HUES6 (cell line): Measurements from ENCODE around the gene SELENOP.

Experiments
- H3K27ac ChIP-seq: 2 replicates; pipeline ENCODE4 v1.7.0; 2013; ENCODE audit warnings: low read depth, mild to moderate bottlenecking, low read length, inconsistent platforms
- H3K27me3 ChIP-seq: 2 replicates; pipeline ENCODE4 v1.6.1; 2013; ENCODE audit warnings: low read length; ENCODE audit not compliant: control insufficient read depth, insufficient read depth
- H3K36me3 ChIP-seq: 2 replicates; pipeline ENCODE4 v1.6.1; 2013; ENCODE audit warnings: low read length; ENCODE audit not compliant: control insufficient read depth, insufficient read depth
- H3K4me1 ChIP-seq: 2 replicates; pipeline ENCODE4 v1.6.1; 2013; ENCODE audit warnings: low read length; ENCODE audit not compliant: control insufficient read depth, insufficient read depth
- H3K4me3 ChIP-seq: 2 replicates; pipeline ENCODE4 v1.5.1; 2013; ENCODE audit warnings: low read depth, low read length
- H3K9ac ChIP-seq: one replicate; pipeline ENCODE4 v1.6.1; 2013; ENCODE audit warnings: mild to moderate bottlenecking, low read length
- H3K9me3 ChIP-seq: 2 replicates; pipeline ENCODE4 v1.6.1; 2013; ENCODE audit warnings: low read depth, low read length; ENCODE audit not compliant: control insufficient read depth, insufficient read depth

The SELENOP gene

DNA sequence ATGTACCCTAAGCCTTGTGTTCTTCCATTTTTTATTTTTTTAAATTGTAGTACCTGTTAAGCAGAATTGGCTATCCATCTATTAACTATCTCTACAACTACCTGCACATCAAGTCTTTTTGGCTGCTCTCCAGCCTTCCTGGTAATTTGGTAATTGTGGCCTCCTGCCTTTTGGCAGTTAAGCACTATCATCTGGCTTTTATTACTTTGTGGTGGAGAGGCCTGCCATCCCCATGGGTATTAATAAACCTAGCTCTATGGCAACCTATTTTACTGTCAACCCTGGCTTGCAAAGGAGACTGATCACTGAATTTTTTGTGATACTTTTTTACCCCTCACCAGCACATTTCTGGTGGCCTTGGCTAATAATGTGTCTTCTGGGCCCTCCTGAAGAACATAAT lies 20.5 kb downstream of the SELENOP start:
- no peak overlapping the region for H3K9ac ChIP-seq
- H3K27me3 ChIP-seq = no peaks in the 10 kb centered on the region

DNA sequence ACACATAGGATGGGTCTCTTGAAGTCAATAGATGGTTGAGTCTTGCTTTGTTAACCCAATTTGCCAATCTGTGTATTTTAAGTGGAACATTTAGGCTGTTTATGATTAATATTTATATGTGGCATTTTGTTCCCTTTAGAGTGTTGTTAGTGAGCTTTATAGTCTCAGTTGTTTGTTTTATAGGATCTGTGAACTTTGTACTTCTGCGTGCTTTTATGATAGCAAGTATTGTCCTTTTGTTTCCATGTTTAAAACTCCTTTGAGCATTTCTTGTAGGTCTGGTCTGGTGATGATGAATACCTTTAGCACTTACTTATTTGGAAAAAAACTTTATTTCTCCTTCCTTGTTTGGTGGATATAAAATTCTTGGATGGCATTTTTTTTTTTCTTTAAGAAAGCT lies 23.8 kb downstream of the SELENOP start:
- H3K4me3 ChIP-seq = no peak overlapping the region
- H3K27ac ChIP-seq = no peak overlapping the region
- peaks cover 8% of the 10 kb centered on the region; the same call in 1 of the 2 replicates for H3K9me3 ChIP-seq
- H3K27me3 ChIP-seq = no peaks in the 10 kb centered on the region
- no peaks in the 10 kb centered on the region for H3K4me1 ChIP-seq
- H3K9ac ChIP-seq = no peak overlapping the region
- H3K36me3 ChIP-seq = no peaks in the 10 kb centered on the region

More for the DNA sequence above, 20.5 kb downstream of the SELENOP start:
- Histone ChIP-seq H3K9me3 (0 out of 2 replicates have a peak, but pooled peaks cover 2% of the 10 kb centered on the region), H3K4me3 (no peak overlapping the region), H3K36me3 (no peaks in the 10 kb centered on the region), H3K4me1 (no peaks in the 10 kb centered on the region), H3K27ac (no peak overlapping the region)

DNA sequence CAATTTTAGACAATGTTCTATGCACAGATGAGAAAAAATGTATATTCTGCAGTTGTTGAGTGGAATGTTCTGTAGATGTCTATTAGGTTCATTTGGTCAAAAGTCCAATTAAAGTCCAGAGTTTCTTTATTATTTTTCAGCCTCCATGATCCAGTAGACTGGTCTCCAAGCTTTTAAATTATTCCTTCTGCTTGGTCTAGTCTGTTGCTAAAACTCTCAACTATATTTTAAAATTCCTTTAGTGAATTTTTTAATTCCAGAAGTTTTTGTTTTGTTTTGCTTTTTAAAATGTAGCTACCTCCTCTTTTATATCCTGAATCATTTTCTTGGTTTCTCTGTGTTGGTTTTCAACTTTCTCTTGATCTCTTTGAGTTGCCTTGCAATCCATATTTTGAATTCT lies 24.6 kb downstream of the SELENOP start:
- Histone ChIP-seq H3K4me3 (no peak overlapping the region), H3K36me3 (no peaks in the 10 kb centered on the region), H3K9me3 (peaks cover 8% of the 10 kb centered on the region; the same call in 1 of the 2 replicates), H3K4me1 (no peaks in the 10 kb centered on the region), H3K27ac (no peak overlapping the region), H3K27me3 (no peaks in the 10 kb centered on the region), H3K9ac (no peak overlapping the region)

DNA sequence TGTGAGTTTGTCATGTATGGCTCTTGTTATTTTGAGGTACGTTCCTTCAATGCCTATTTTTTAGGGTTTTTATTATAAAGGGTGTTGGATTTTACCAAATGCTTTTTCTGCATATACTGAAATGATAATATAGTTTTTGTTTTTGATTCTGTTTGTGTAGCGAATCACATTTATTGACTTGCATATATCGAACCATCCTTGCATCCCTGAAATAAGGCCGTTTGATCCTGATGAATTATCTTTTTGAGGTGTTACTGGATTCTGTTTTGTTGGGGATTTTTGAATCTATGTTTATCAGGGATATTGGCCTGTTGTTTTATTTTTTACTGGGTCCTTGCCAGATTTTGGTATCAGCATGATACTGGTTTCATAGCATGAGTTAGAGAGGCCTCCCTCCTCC lies 25.9 kb downstream of the SELENOP start:
- H3K9me3 ChIP-seq = peaks cover 8% of the 10 kb centered on the region; the same call in 1 of the 2 replicates
- no peaks in the 10 kb centered on the region for H3K4me1 ChIP-seq
- H3K27ac ChIP-seq = no peak overlapping the region
- H3K27me3 ChIP-seq = no peaks in the 10 kb centered on the region
- no peak overlapping the region for H3K9ac ChIP-seq
- H3K36me3 ChIP-seq = no peaks in the 10 kb centered on the region
- no peak overlapping the region for H3K4me3 ChIP-seq

DNA sequence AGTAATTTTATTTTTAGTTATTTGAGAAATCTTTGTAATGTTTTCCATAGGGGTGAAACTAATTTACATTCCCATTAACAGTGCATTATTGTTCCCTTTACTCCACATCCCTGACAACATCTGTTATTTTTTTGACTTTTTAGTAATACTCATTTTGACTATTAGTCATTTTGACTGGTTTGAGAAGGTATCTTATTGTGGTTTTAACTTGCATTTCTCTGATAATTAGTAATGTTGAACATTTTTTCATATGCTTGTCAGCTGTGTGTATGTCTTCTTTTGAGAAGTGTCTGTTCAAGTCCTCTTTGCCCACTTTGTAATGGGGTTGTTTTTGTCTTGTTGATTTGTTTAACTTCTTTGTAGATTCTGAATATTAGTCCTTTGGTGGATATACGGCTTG lies 27.6 kb downstream of the SELENOP start:
- H3K9ac ChIP-seq = no peak overlapping the region
- no peak overlapping the region for H3K4me3 ChIP-seq
- no peaks in the 10 kb centered on the region for H3K4me1 ChIP-seq
- H3K36me3 ChIP-seq = no peaks in the 10 kb centered on the region
- H3K27ac ChIP-seq = no peak overlapping the region
- no peaks in the 10 kb centered on the region for H3K27me3 ChIP-seq
- H3K9me3 ChIP-seq = peaks cover 8% of the 10 kb centered on the region; the same call in 1 of the 2 replicates

DNA sequence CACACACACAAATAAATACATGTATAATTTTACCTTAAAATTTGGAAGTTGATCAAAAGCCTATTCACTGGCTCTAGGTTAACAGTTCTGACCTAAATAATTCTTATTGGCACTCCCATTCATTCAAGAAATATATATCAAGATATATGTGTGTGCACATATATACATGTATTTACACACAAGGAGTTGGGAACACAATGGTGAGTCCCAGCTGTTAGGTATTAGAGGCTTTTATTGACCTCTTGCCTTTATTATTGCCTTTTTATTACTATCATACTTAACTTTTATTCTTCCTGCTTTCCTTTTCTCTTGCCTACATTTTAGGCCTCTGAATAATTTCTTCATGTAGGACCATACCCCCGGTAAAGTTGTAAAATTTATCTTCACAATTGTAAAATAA lies 30.1 kb downstream of the SELENOP start:
- Histone ChIP-seq H3K27me3 (no peaks in the 10 kb centered on the region), H3K36me3 (no peaks in the 10 kb centered on the region), H3K27ac (no peak overlapping the region), H3K4me1 (peaks cover 7% of the 10 kb centered on the region; the same call in 1 of the 2 replicates), H3K9ac (no peak overlapping the region), H3K9me3 (peaks cover 6% of the 10 kb centered on the region; the same call in 1 of the 2 replicates), H3K4me3 (no peak overlapping the region)

DNA sequence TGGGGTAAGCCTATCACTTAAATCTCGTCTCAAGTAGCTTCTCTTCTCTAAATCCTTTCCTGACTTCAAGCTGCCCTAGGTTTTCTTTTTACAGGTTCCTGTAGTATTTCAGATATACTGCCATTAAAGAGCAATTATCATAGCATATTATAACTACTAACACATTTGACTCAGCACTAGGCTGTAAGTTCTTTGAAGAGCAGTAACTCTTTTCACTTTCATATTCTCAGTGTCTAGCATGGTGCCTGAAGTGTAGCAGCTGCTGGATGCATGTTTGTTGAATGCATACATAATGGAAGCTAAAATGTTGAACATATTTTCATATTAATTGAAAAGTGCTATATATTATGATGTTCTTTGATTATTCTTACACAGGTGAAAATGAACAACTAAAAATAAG lies 32.6 kb downstream of the SELENOP start:
- H3K9me3 ChIP-seq = no peaks in the 10 kb centered on the region
- no peaks in the 10 kb centered on the region for H3K27me3 ChIP-seq

DNA sequence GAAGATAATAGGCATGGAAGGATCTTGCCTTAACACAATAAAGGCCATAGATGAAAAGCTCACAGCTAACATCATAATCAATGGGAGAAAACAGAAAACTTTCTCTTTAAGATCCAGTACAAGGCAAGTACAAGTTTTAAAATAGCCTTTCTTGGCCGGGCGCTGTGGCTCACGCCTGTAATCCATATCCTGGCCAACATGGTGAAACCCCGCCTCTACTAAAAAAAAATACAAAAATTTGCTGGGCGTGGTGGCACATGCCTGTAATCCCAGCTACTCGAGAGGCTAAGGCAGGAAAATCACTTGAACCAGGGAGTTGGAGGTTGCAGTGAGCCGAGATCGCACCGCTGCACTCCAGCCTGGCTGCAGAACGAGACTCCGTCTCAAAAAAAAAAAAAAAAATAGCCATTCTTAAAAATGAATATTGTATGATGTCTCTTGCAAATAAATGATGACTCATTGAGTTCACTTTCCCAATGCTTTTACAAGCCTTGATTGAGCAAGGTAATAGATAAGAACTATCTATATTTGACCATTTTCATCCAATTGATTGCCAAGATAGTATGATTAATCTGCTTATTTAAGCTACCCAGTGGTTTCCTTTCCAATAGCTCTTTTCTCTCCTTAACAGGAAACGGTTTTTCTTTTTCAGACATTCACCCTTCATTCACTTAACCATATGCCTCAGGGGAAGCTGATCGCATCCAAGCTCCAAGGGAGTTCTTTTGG lies 39.3 kb downstream of the SELENOP start:
- Histone ChIP-seq H3K27ac (no peak overlapping the region), H3K9me3 (no peaks in the 10 kb centered on the region), H3K4me3 (no peak overlapping the region), H3K36me3 (no peaks in the 10 kb centered on the region), H3K9ac (no peak overlapping the region), H3K27me3 (no peaks in the 10 kb centered on the region), H3K4me1 (no peaks in the 10 kb centered on the region)

More for the DNA sequence above, 32.6 kb downstream of the SELENOP start:
- Histone ChIP-seq H3K4me1 (peaks cover 7% of the 10 kb centered on the region; the same call in 1 of the 2 replicates), H3K4me3 (no peak overlapping the region), H3K36me3 (no peaks in the 10 kb centered on the region), H3K9ac (no peak overlapping the region), H3K27ac (no peak overlapping the region)

DNA sequence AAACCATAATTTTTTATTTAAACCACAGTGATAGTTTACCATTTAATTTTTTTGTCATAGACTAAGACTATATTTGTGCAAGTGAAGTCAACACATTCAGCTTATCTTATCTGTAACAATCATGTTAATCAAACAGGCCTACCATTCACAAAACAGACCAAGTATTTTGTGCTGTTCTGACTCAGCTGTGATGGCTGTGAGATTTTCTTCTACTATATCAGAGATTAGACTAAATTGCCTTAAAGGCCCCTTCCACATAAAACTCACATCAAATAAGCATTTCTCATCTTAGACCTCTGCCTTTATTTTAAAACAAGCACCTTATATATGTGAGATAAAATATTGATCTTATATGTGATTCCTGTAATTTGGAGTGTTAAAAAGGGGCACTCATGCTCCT lies 41.7 kb downstream of the SELENOP start:
- no peaks in the 10 kb centered on the region for H3K27me3 ChIP-seq
- no peaks in the 10 kb centered on the region for H3K9me3 ChIP-seq
- no peaks in the 10 kb centered on the region for H3K36me3 ChIP-seq
- no peaks in the 10 kb centered on the region for H3K4me1 ChIP-seq
- H3K27ac ChIP-seq = no peak overlapping the region
- H3K9ac ChIP-seq = no peak overlapping the region
- H3K4me3 ChIP-seq = no peak overlapping the region

DNA sequence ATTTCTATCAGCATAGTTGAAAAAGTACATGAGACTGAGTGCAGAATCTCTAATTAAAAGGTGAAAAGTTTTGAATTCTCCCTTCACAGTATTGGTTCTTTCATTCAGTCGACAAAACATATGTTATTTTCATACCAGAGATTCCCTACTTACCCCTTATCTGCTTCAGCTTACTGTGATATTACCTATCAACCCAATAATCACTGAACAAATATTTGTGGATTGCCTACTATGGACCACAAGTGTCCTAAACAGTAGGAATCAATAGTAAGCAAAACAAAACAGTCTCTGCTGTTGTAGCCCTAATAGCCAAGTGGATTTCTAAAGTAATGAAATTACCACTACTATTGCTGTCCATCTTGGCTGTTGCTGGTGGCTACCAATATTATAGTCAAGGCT lies 43.6 kb downstream of the SELENOP start:
- Histone ChIP-seq H3K27ac (no peak overlapping the region), H3K9ac (no peak overlapping the region), H3K36me3 (no peaks in the 10 kb centered on the region), H3K4me3 (no peak overlapping the region), H3K27me3 (no peaks in the 10 kb centered on the region), H3K9me3 (no peaks in the 10 kb centered on the region), H3K4me1 (no peaks in the 10 kb centered on the region)

DNA sequence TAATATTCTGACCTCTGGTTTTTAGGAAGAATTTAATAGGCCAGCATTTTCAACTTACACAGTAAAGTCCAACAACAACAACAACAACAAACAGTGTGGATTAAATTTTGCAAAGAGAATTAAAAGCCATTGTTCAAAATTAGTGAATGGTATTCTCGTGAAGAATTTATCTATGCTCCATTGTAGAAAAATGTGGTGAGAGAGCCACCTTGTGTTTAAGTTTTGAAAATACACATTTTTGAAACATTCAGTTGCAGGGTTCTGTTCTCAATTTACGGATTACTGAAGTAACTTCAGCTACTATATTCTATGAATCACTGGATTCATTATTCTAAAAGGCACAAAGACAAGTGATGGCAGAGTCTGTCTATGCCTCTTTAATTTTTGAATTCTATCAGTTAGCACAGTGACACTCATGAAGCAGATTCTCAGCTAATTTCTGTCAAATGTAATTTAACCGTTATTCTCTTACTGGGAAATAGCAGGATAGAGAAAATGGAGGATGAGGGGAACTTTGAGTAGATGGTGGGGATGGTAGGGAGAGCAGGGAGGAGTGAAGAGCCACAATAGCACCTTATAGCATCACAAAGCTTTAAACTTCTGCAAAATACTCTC lies 44.1 kb downstream of the SELENOP start:
- H3K9me3 ChIP-seq = no peaks in the 10 kb centered on the region
- no peak overlapping the region for H3K9ac ChIP-seq
- H3K36me3 ChIP-seq = no peaks in the 10 kb centered on the region
- H3K27me3 ChIP-seq = no peaks in the 10 kb centered on the region
- H3K4me3 ChIP-seq = no peak overlapping the region
- no peaks in the 10 kb centered on the region for H3K4me1 ChIP-seq
- no peak overlapping the region for H3K27ac ChIP-seq
